OCI-M2 (cell line): ENCODE results near the gene GRIK2.

Experiments
- DNase-seq: peaks from one replicate; lab custom pipeline; 2025; ENCODE audit not compliant: unreplicated experiment; lab: John Stamatoyannopoulos, UW

The GRIK2 gene

GRCh38 chr6:101537753-101538316 lies 144.3 kb downstream of the GRIK2 start:
- DNase-seq, result no peak

- DNase-seq, result no peak
These were observed 146.2 kb downstream of the GRIK2 start for GRCh38 chr6:101539510-101540245.

- no peak for DNase-seq
These were observed 148.4 kb downstream of the GRIK2 start for GRCh38 chr6:101541894-101542293.

GRCh38 chr6:101543796-101544195 lies 150.3 kb downstream of the GRIK2 start:
- no peak for DNase-seq

- no peak for DNase-seq
These were observed 150.8 kb downstream of the GRIK2 start for GRCh38 chr6:101544286-101544685.

GRCh38 chr6:101545191-101545590 lies 151.7 kb downstream of the GRIK2 start:
- no peak for DNase-seq

- DNase-seq, result no peak
These were observed 156.9 kb downstream of the GRIK2 start for GRCh38 chr6:101550451-101550850.

GRCh38 chr6:101554231-101554630 lies 160.7 kb downstream of the GRIK2 start:
- no peak for DNase-seq

GRCh38 chr6:101558712-101559111 lies 165.2 kb downstream of the GRIK2 start:
- no peak for DNase-seq

GRCh38 chr6:101572627-101573026 lies 179.1 kb downstream of the GRIK2 start:
- DNase-seq, result no peak

GRCh38 chr6:101577091-101577490 lies 183.6 kb downstream of the GRIK2 start:
- DNase-seq, result no peak

GRCh38 chr6:101578306-101578705 lies 184.8 kb downstream of the GRIK2 start:
- no peak for DNase-seq

- no peak for DNase-seq
These were observed 189.3 kb downstream of the GRIK2 start for GRCh38 chr6:101582792-101583191.

- no peak for DNase-seq
These were observed 192.0 kb downstream of the GRIK2 start for GRCh38 chr6:101585501-101585900.

- DNase-seq, result no peak
These were observed 194.8 kb downstream of the GRIK2 start for GRCh38 chr6:101588343-101588742.

- no peak for DNase-seq
These were observed 201.8 kb downstream of the GRIK2 start for GRCh38 chr6:101595276-101595675.

- no peak for DNase-seq
These were observed 204.2 kb downstream of the GRIK2 start for GRCh38 chr6:101597693-101598092.

GRCh38 chr6:101605426-101605825 lies 211.9 kb downstream of the GRIK2 start:
- DNase-seq, result no peak

- no peak for DNase-seq
These were observed 212.4 kb downstream of the GRIK2 start for GRCh38 chr6:101605874-101606273.

GRCh38 chr6:101607111-101607690 lies 213.7 kb downstream of the GRIK2 start:
- no peak for DNase-seq

GRCh38 chr6:101608703-101609102 lies 215.2 kb downstream of the GRIK2 start:
- no peak for DNase-seq

- DNase-seq, result no peak
These were observed 220.0 kb downstream of the GRIK2 start for GRCh38 chr6:101613556-101613955.
